GM23338 (cell line): ENCODE measurements around the gene NUB1. TPM values are rescaled to one million over a fixed set of nuclear protein-coding genes. Genes with fewer than 3 reads are reported as not detected.

Experiments
- ATAC-seq: fragments of 200-7000 bp; cut with Tn5 transposase; 3 replicates; pipeline ENCODE4 v1.9.1; 2020
- DNase-seq: peaks from one replicate; pipeline ENCODE4 v3.0.0-alpha.2; 2015; ENCODE audit warnings: low spot score
- H2AFZ ChIP-seq: fragments of 200-600 bp; sonication (generic); 2 replicates; pipeline ENCODE4 v1.8.0; 2016; ENCODE audit warnings: antibody characterized with exemption, mild to moderate bottlenecking, moderate library complexity
- H3F3A ChIP-seq: fragments of 200-600 bp; sonication (generic); replicated peaks from 2 replicates; pipeline ENCODE4 v1.8.0; 2017; ENCODE audit warnings: antibody characterized with exemption, mixed run types, low read depth
- H3K27ac ChIP-seq: fragments of 200-600 bp; sonication (generic); 2 replicates; pipeline ENCODE4 v1.6.1; 2016; ENCODE audit warnings: low read depth
- H3K27me3 ChIP-seq: fragments of 200-600 bp; sonication (generic); 2 replicates; pipeline ENCODE4 v1.8.0; 2016; ENCODE audit warnings: mild to moderate bottlenecking, mixed run types, moderate library complexity; ENCODE audit not compliant: insufficient read depth
- H3K36me3 ChIP-seq: fragments of 200-600 bp; sonication (generic); 2 replicates; pipeline ENCODE4 v1.8.0; 2016; ENCODE audit warnings: mild to moderate bottlenecking; ENCODE audit not compliant: insufficient read depth
- H3K4me1 ChIP-seq: fragments of 200-600 bp; sonication (generic); 2 replicates; pipeline ENCODE4 v1.8.0; 2016; ENCODE audit warnings: mild to moderate bottlenecking, moderate library complexity; ENCODE audit not compliant: insufficient read depth
- H3K4me2 ChIP-seq: fragments of 200-600 bp; sonication (generic); 2 replicates; pipeline ENCODE4 v1.7.1; 2017; ENCODE audit warnings: mixed run types
- H3K4me3 ChIP-seq: fragments of 200-600 bp; sonication (generic); 2 replicates; pipeline ENCODE4 v1.6.1; 2016; ENCODE audit warnings: mixed run types
- H3K79me2 ChIP-seq: fragments of 200-600 bp; sonication (generic); replicated peaks from 2 replicates; pipeline ENCODE4 v1.8.0; 2017; ENCODE audit warnings: mild to moderate bottlenecking; ENCODE audit not compliant: insufficient read depth
- H3K9me2 ChIP-seq: fragments of 200-600 bp; sonication (generic); 2 replicates; pipeline ENCODE4 v1.8.0; 2017; ENCODE audit not compliant: insufficient read depth
- H4K20me1 ChIP-seq: fragments of 200-600 bp; sonication (generic); replicated peaks from 2 replicates; pipeline ENCODE4 v1.8.0; 2017; ENCODE audit warnings: mild to moderate bottlenecking; ENCODE audit not compliant: insufficient read depth
- H3K27ac Mint-ChIP-seq: 2 replicates; pipeline ENCODE4 v1.8.0; 2020; ENCODE audit warnings: inconsistent platforms, mild to moderate bottlenecking, moderate library complexity, mixed read lengths
- H3K27me3 Mint-ChIP-seq: 3 replicates; pipeline ENCODE4 v1.8.0; 2022; ENCODE audit warnings: low read depth, mild to moderate bottlenecking, moderate library complexity, mixed read lengths, inconsistent platforms; ENCODE audit not compliant: insufficient read depth, poor library complexity
- H3K36me3 Mint-ChIP-seq: 3 replicates; pipeline ENCODE4 v1.8.0; 2021; ENCODE audit warnings: low read depth, mild to moderate bottlenecking, inconsistent platforms, moderate library complexity, mixed read lengths
- H3K4me1 Mint-ChIP-seq: 3 replicates; pipeline ENCODE4 v1.8.0; 2020; ENCODE audit warnings: mild to moderate bottlenecking, inconsistent platforms, mixed read lengths
- H3K4me3 Mint-ChIP-seq: 3 replicates; pipeline ENCODE4 v1.8.0; 2021; ENCODE audit warnings: moderate library complexity, mild to moderate bottlenecking, inconsistent platforms, mixed read lengths
- H3K9me3 Mint-ChIP-seq: 3 replicates; pipeline ENCODE4 v1.8.0; 2020; ENCODE audit warnings: moderate library complexity, mild to moderate bottlenecking, inconsistent platforms, mixed read lengths
- CTCF ChIP-seq, 2 experiments: fragments of 200-600 bp in 1 of 2; sonication (generic) in 1 of 2; conservative IDR thresholded peaks; 2 replicates each; pipeline versions ENCODE4 v1.5.1 to v1.6.1; 2016 to 2017; ENCODE audit warnings: antibody characterized with exemption in 2 of 2, low read depth in 2 of 2, mild to moderate bottlenecking in 2 of 2, moderate library complexity in 1 of 2
- STAT1 ChIP-seq: IDR thresholded peaks from one replicate; pipeline ENCODE4 v1.6.1; 2016; ENCODE audit warnings: antibody characterized with exemption; ENCODE audit not compliant: unreplicated experiment
- ZNF331 ChIP-seq: fragments of 250-450 bp; sonication (Bioruptor Pico); IDR thresholded peaks from 2 replicates; pipeline ENCODE4 v1.5.0; 2020; ENCODE audit warnings: low read depth, mild to moderate bottlenecking, moderate library complexity
- polyA plus RNA-seq: library from polyadenylated mRNA; unstranded; fragments of >200 nt; fragmentation: Nextera tagmentation; extraction: Ambion mirVana; gene quantifications from 2 replicates; pipeline ENCODE4 v1.2.1, GENCODE V29; 2016
- total RNA-seq: library from RNA; depleted of rRNA; stranded (reverse); fragments of >200 nt; shearing (Covaris generic); gene quantifications from 2 replicates; pipeline ENCODE4 v1.2.3, GENCODE V29; 2014
- TF ChIP-seq, protein P1 (sequence below): fragments of 250-450 bp; sonication (Bioruptor Pico); IDR thresholded peaks from 2 replicates; pipeline ENCODE4 v1.5.0; 2020; ENCODE audit warnings: mild to moderate bottlenecking, moderate library complexity
- TF ChIP-seq, protein P2 (sequence below): IDR thresholded peaks from 2 replicates; pipeline ENCODE4 v1.6.1; 2016; ENCODE audit warnings: antibody characterized with exemption

NUB1 gene
- total and polyA plus RNA-seq, 2 experiments from 2014 or later, result 31.8 to 42.3 TPM

GRCh38 chr7:151348970-151349369, 7.4 kb downstream of the NUB1 start:
- ATAC-seq (no peak), DNase-seq (no peak)
- Mint-ChIP-seq H3K4me1 (peaks cover 5% of the 10 kb centered on the region; the same call in 2 of the 3 replicates), H3K9me3 (no peaks in the 10 kb centered on the region), H3K4me3 (no peak overlapping the region), H3K36me3 (peaks cover 41% of the 10 kb centered on the region), H3K27me3 (peaks cover 2% of the 10 kb centered on the region), H3K27ac (no peak overlapping the region)
- Histone ChIP-seq H3K27ac (no peak overlapping the region), H3F3A (peaks cover 6% of the 10 kb centered on the region; the same call in 1 of the 2 replicates), H3K4me3 (no peak overlapping the region), H3K4me1 (no peaks in the 10 kb centered on the region), H3K27me3 (no peaks in the 10 kb centered on the region), H2AFZ (no peak overlapping the region), H3K4me2 (no peak overlapping the region), H3K79me2 (no peaks in the 10 kb centered on the region), H3K36me3 (peaks cover 8% of the 10 kb centered on the region), H3K9me2 (no peaks in the 10 kb centered on the region), H4K20me1 (0 out of 2 replicates have a peak, but pooled peaks cover 8% of the 10 kb centered on the region)
- TF ChIP-seq, protein P1, sequence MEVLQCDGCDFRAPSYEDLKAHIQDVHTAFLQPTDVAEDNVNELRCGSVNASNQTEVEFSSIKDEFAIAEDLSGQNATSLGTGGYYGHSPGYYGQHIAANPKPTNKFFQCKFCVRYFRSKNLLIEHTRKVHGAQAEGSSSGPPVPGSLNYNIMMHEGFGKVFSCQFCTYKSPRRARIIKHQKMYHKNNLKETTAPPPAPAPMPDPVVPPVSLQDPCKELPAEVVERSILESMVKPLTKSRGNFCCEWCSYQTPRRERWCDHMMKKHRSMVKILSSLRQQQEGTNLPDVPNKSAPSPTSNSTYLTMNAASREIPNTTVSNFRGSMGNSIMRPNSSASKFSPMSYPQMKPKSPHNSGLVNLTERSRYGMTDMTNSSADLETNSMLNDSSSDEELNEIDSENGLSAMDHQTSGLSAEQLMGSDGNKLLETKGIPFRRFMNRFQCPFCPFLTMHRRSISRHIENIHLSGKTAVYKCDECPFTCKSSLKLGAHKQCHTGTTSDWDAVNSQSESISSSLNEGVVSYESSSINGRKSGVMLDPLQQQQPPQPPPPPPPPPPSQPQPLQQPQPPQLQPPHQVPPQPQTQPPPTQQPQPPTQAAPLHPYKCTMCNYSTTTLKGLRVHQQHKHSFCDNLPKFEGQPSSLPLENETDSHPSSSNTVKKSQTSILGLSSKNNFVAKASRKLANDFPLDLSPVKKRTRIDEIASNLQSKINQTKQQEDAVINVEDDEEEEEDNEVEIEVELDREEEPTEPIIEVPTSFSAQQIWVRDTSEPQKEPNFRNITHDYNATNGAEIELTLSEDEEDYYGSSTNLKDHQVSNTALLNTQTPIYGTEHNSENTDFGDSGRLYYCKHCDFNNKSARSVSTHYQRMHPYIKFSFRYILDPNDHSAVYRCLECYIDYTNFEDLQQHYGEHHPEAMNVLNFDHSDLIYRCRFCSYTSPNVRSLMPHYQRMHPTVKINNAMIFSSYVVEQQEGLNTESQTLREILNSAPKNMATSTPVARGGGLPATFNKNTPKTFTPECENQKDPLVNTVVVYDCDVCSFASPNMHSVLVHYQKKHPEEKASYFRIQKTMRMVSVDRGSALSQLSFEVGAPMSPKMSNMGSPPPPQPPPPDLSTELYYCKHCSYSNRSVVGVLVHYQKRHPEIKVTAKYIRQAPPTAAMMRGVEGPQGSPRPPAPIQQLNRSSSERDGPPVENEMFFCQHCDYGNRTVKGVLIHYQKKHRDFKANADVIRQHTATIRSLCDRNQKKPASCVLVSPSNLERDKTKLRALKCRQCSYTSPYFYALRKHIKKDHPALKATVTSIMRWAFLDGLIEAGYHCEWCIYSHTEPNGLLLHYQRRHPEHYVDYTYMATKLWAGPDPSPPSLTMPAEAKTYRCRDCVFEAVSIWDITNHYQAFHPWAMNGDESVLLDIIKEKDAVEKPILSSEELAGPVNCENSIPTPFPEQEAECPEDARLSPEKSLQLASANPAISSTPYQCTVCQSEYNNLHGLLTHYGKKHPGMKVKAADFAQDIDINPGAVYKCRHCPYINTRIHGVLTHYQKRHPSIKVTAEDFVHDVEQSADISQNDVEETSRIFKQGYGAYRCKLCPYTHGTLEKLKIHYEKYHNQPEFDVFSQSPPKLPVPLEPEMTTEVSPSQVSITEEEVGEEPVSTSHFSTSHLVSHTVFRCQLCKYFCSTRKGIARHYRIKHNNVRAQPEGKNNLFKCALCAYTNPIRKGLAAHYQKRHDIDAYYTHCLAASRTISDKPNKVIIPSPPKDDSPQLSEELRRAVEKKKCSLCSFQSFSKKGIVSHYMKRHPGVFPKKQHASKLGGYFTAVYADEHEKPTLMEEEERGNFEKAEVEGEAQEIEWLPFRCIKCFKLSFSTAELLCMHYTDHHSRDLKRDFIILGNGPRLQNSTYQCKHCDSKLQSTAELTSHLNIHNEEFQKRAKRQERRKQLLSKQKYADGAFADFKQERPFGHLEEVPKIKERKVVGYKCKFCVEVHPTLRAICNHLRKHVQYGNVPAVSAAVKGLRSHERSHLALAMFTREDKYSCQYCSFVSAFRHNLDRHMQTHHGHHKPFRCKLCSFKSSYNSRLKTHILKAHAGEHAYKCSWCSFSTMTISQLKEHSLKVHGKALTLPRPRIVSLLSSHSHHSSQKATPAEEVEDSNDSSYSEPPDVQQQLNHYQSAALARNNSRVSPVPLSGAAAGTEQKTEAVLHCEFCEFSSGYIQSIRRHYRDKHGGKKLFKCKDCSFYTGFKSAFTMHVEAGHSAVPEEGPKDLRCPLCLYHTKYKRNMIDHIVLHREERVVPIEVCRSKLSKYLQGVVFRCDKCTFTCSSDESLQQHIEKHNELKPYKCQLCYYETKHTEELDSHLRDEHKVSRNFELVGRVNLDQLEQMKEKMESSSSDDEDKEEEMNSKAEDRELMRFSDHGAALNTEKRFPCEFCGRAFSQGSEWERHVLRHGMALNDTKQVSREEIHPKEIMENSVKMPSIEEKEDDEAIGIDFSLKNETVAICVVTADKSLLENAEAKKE (CRISPR knock-in tag), result no peak
- TF ChIP-seq ZNF331 (CRISPR knock-in tag), result no peak

GRCh38 chr7:151349507-151349853, 7.9 kb downstream of the NUB1 start:
- peaks cover 2% of the 10 kb centered on the region for H3K27me3 Mint-ChIP-seq
- Histone ChIP-seq H3K27ac (no peak overlapping the region), H4K20me1 (0 out of 2 replicates have a peak, but pooled peaks cover 10% of the 10 kb centered on the region), H2AFZ (no peak overlapping the region), H3K9me2 (no peaks in the 10 kb centered on the region), H3K4me3 (no peak overlapping the region), H3K79me2 (no peaks in the 10 kb centered on the region), H3K4me2 (no peak overlapping the region), H3F3A (peaks cover 6% of the 10 kb centered on the region; the same call in 1 of the 2 replicates), H3K27me3 (no peaks in the 10 kb centered on the region), H3K36me3 (peaks cover 8% of the 10 kb centered on the region), H3K4me1 (no peaks in the 10 kb centered on the region)
- no peak for DNase-seq
- H3K4me3 Mint-ChIP-seq, result no peak overlapping the region
- H3K36me3 Mint-ChIP-seq, result peaks cover 41% of the 10 kb centered on the region
- no peak for ATAC-seq
- H3K9me3 Mint-ChIP-seq, result no peaks in the 10 kb centered on the region
- no peak overlapping the region for H3K27ac Mint-ChIP-seq
- H3K4me1 Mint-ChIP-seq, result peaks cover 5% of the 10 kb centered on the region; the same call in 2 of the 3 replicates
- TF ChIP-seq, protein P2, sequence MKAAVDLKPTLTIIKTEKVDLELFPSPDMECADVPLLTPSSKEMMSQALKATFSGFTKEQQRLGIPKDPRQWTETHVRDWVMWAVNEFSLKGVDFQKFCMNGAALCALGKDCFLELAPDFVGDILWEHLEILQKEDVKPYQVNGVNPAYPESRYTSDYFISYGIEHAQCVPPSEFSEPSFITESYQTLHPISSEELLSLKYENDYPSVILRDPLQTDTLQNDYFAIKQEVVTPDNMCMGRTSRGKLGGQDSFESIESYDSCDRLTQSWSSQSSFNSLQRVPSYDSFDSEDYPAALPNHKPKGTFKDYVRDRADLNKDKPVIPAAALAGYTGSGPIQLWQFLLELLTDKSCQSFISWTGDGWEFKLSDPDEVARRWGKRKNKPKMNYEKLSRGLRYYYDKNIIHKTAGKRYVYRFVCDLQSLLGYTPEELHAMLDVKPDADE, result no peak
- TF ChIP-seq STAT1, result no peak
- TF ChIP-seq CTCF (conservative IDR thresholded peaks at IDR 0.05; ENCODE audit: low read depth in 2 of 2), result no peak
- TF ChIP-seq ZNF331 (CRISPR knock-in tag), result no peak
